GM12891 (cell line): ENCODE data around the gene JMJD8.

Source experiments
- DNase-seq: peaks from one replicate; pipeline ENCODE4 v3.0.0; 2011; ENCODE audit warnings: low spot score; ENCODE audit not compliant: insufficient read length
- FAIRE-seq: peaks from 2 replicates; lab custom pipeline; 2011; peaks lifted over from hg19 to GRCh38; lab: Jason Lieb, UNC
- PAX5 ChIP-seq: IDR thresholded peaks from 2 replicates; pipeline ENCODE4 v1.6.1; 2011; ENCODE audit warnings: low read length, moderate library complexity, mild to moderate bottlenecking; ENCODE audit not compliant: insufficient read depth, severe bottlenecking
- POLR2A ChIP-seq: IDR thresholded peaks from 2 replicates; pipeline ENCODE4 v1.6.1; 2011; ENCODE audit warnings: low read depth, low read length, control low read depth
- POLR2AphosphoS5 ChIP-seq: IDR thresholded peaks from 2 replicates; pipeline ENCODE4 v1.6.1; 2011; ENCODE audit warnings: low read depth, low read length, control low read depth
- POU2F2 ChIP-seq: IDR thresholded peaks from 2 replicates; pipeline ENCODE4 v1.6.1; 2011; ENCODE audit warnings: low read depth, mild to moderate bottlenecking, control low read depth, low read length, moderate library complexity
- SPI1 ChIP-seq: IDR thresholded peaks from 2 replicates; pipeline ENCODE4 v1.6.1; 2011; ENCODE audit warnings: low read depth, low read length, control low read depth
- TAF1 ChIP-seq: IDR thresholded peaks from 2 replicates; pipeline ENCODE4 v1.6.1; 2011; ENCODE audit warnings: low read depth, low read length, control low read depth

The JMJD8 gene

GRCh38 chr16:709566-710499 is 25.7 kb upstream of the JMJD8 start:
- TF ChIP-seq PAX5, result no peak
- no peak for TF ChIP-seq POLR2A
- no peak for TF ChIP-seq TAF1
- no peak for TF ChIP-seq POLR2AphosphoS5
- TF ChIP-seq SPI1, result no peak
- TF ChIP-seq POU2F2, result no peak
- FAIRE-seq, result no peak
- DNase-seq, result no peak

GRCh38 chr16:708959-709358 is 24.8 kb upstream of the JMJD8 start:
- no peak for FAIRE-seq
- no peak for DNase-seq
- TF ChIP-seq SPI1 (no peak), POLR2AphosphoS5 (no peak), POU2F2 (no peak), POLR2A (no peak)

- DNase-seq, result no peak
- no peak for TF ChIP-seq SPI1
- FAIRE-seq, result no peak
Measured at GRCh38 chr16:708019-708418, 23.9 kb upstream of the JMJD8 start.

GRCh38 chr16:707062-707538 is 23.0 kb upstream of the JMJD8 start:
- FAIRE-seq (no peak), DNase-seq (no peak)
- TF ChIP-seq PAX5, result no peak
- no peak for TF ChIP-seq POLR2A
- no peak for TF ChIP-seq TAF1
- TF ChIP-seq SPI1, result no peak
- TF ChIP-seq POLR2AphosphoS5, result no peak
- no peak for TF ChIP-seq POU2F2

- TF ChIP-seq TAF1 (no peak), POLR2AphosphoS5 (no peak), POU2F2 (no peak), PAX5 (no peak), POLR2A (no peak), SPI1 (no peak)
- DNase-seq (no peak), FAIRE-seq (no peak)
Measured at GRCh38 chr16:706189-707061, 22.3 kb upstream of the JMJD8 start.

- FAIRE-seq (no peak), DNase-seq (no peak)
- TF ChIP-seq SPI1 (no peak), POLR2A (no peak), PAX5 (no peak), POU2F2 (no peak), TAF1 (no peak), POLR2AphosphoS5 (no peak)
Measured at GRCh38 chr16:705431-706188, 21.5 kb upstream of the JMJD8 start, which contains the start of gene FBXL16. Gene FBXL16 (minus strand): TSS chr16:705801. CDS start chr16:697405, 8,396 bp downstream.

GRCh38 chr16:704552-705380 is 20.6 kb upstream of the JMJD8 start:
- FAIRE-seq, result no peak
- no peak for DNase-seq
- no peak for TF ChIP-seq PAX5
- TF ChIP-seq POU2F2, result no peak
- TF ChIP-seq POLR2A, result no peak

- FAIRE-seq (no peak), DNase-seq (no peak)
- TF ChIP-seq POLR2A (no peak), TAF1 (no peak), POLR2AphosphoS5 (no peak), POU2F2 (no peak), SPI1 (no peak), PAX5 (no peak)
Measured at GRCh38 chr16:704047-704446, 19.9 kb upstream of the JMJD8 start.
